LNCAP (cell line): Measurements from ENCODE around the gene YPEL1.
A peak's percentile ranks its signal among the peaks of the same experiment; 100 is the strongest.

Experiments used
- TF ChIP-seq, protein P1 (sequence below): fragments of 450-650 bp; IDR thresholded peaks from 2 replicates; pipeline ENCODE4 v1.5.1; 2017; ENCODE audit warnings: mild to moderate bottlenecking

Gene YPEL1

DNA sequence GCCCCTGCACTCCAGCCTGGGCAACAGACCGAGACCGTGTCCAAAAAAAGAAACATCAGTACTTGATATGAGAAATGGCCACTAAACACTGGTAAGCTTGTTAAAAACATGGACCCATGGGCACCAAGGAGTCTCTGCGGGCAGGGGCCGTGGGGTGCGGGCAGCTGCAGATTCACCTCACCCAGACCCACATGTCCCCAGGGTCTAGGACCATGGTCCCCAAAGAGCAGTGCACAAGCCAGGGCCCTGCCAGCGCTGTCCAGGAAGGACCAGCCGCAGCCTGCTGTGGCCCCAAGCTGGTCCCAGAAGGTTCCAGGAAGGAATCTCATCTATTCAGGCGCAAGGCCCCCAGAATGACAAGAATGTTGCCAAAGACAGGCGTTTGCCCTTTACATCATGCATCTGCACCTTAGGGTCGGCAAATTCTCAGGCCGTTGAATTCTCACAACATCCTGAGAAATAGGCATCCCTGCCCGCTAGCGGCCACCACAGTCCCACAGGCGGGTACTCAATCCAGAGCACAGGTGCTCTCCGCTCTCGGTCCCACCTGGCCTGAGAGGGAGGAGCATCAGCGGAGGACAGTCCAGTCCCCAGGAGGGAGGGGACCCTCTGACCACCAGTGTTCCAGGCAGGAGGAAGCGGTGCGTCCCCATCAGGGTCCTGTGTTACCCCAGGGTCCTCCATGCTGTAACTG is 9.5 kb downstream of the YPEL1 start:
- TF ChIP-seq, protein P1, sequence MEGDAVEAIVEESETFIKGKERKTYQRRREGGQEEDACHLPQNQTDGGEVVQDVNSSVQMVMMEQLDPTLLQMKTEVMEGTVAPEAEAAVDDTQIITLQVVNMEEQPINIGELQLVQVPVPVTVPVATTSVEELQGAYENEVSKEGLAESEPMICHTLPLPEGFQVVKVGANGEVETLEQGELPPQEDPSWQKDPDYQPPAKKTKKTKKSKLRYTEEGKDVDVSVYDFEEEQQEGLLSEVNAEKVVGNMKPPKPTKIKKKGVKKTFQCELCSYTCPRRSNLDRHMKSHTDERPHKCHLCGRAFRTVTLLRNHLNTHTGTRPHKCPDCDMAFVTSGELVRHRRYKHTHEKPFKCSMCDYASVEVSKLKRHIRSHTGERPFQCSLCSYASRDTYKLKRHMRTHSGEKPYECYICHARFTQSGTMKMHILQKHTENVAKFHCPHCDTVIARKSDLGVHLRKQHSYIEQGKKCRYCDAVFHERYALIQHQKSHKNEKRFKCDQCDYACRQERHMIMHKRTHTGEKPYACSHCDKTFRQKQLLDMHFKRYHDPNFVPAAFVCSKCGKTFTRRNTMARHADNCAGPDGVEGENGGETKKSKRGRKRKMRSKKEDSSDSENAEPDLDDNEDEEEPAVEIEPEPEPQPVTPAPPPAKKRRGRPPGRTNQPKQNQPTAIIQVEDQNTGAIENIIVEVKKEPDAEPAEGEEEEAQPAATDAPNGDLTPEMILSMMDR, result no peak

DNA sequence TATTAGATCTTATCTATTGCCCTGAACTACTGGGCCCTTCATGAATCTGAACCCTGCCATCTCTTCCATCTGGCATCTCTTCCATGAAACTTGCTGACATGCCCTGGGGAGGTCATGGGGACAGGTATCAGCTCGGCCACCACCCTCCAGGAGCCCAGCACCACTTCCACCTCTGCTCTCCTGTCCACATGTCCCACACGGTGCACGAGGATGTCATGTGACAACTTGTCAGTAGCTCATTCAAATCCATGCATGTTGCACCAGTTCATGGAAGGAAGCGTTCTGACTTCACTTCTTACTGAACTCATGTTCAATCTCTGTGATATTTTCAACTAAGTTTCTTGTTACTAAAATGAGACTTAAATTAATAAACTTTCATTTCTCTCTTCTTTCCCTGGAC is 16.6 kb downstream of the YPEL1 start:
- TF ChIP-seq, protein P1, result no peak

DNA sequence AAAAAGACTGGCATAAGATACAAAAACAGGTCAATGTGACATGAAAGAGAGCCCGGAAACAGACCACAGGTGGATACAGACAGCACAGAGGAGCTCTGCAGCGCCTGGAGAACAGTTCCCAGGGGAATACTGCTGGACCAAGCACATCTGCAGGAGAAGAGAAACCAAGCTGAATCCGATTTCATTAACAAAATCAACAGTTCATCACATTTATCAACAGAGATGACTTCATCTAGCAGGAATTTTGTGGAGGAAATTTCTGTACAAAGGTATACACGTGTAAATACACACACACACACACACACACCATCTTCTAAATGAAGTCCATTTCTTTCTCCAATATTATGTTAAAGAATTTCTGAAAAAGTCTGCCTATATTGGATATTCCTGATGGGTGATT is 17.1 kb downstream of the YPEL1 start:
- TF ChIP-seq, protein P1, result no peak

DNA sequence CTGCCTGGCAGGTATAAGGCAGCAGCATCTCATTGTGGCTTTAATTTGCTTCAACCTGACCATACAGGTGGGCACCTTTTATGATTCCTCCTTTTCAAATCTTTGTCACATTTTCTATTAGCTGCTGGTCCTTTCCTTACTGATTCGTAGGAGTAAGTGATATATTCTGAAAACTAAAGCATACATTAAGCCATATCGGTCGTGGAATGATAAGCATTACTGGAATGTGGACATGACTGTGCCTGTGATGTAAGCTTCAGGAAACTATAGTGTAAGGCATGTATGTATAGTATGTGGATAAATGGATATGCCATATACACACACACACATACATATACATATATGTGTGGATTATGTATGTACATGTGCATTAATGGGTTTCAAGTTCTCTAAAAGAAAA is 20.8 kb downstream of the YPEL1 start:
- TF ChIP-seq, protein P1, result no peak

DNA sequence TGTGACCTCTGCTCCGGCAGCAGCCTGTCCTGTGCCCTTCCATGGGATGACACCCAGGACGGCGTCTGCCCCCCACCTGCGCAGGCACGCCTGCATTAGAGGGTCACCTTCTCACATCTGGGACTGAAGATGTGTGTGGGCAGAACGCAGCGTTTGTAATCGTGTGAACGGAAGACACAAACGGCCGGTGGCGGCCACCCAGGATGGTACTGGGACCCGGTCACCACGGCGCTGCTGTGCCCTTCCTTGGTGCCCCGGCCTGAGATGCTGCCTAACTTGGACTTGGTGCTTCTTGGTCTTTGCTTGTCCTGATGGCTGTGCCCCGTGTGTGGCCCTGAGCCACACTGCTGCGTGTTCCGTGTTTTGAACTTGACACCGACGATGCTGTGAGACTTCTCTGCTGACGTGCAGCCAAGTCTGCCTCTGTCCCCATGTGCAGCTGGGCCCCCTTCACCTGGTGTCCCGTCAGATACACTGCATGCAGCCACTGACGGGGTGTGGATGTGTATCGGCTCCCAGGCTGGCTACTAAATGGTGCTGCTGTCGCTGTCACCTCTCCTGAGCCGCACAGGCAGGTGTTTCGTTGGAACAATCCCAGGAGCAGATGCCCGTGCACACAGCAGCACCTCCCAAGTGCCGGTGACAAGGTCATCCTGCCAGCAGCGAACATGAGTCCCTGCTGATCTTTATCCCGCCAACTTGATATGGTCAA is 21.4 kb downstream of the YPEL1 start:
- TF ChIP-seq, protein P1, result no peak

DNA sequence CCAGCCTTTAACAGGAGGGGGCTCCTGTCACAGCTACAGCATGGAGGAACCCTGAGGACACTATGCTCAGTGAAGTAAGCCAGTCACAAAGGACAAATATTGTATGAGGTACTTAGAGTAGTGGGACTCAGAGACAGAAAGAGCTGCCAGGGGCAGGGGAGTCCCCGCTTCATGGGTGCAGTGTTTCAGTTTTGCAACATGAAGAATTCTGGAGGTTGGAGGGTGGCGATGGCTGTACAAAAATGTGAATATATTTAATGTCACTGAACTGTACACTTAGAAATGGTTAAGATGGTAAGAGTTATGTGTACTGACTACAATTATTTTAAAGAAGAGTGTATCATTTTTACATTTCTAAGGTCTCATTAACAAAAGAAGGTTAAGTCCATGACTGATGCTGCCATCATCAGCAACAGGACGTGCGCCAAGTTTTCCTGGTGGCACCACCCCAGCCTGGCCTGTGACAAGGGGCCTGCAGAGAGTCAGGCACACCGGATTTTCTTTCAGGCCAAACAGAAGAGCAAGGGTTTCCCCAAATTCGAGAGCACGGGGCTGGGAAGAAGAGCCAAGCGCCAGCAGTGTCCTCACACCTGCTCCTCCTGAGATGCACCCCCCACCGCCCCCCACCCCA is 22.1 kb downstream of the YPEL1 start:
- TF ChIP-seq, protein P1, result no peak

DNA sequence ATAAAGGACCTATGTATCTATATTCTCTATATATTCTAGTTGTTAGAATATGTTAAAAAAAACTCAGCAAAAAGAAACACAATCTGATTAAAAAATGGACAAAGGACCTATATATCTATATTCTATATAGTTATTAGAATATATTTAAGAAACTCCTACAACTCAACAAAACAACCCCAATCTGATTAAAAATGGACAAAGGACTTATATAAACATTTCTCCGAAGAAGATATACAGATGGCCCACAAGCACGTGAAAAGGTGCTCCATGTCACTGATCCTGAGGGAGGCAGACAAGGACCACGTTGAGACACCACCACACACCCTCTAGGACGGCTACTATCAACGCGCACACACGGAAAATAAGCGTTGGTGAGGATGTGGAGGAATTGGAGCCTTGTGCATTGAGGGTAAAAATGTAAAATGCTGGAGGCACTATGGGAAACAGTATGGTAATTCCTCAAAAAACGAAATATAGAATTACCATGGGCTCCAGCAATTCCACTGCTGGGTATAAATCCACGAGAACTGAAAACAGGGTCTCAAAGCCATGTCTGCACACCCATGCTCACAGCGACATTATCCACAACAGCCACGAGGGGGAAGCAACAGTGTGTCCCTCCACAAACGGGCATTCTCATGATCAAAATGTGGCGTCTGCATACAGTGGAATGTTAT is 22.7 kb downstream of the YPEL1 start:
- TF ChIP-seq, protein P1, result peak; percentile 84
